HepG2 (cell line): ENCODE results near the gene CIBAR2. TPM values are rescaled to one million over a fixed set of nuclear protein-coding genes. Genes with fewer than 3 reads are reported as not detected.

Source experiments
- CENPX ChIP-seq: sonication (generic); formaldehyde crosslinking; IDR thresholded peaks from 2 replicates; pipeline ENCODE4 v1.9.0; 2021; ENCODE audit warnings: mild to moderate bottlenecking, missing genetic modification reagents, moderate library complexity
- HDAC2 ChIP-seq: sonication (generic); formaldehyde crosslinking; IDR thresholded peaks from 2 replicates; pipeline ENCODE4 v1.4.0; 2020; ENCODE audit warnings: missing genetic modification reagents
- HNF4A ChIP-seq: sonication (generic); formaldehyde crosslinking; IDR thresholded peaks from 2 replicates; pipeline ENCODE4 v1.4.0; 2020; ENCODE audit warnings: missing genetic modification reagents
- KAT7 ChIP-seq: IDR thresholded peaks from 2 replicates; pipeline ENCODE4 v1.6.1; 2018; ENCODE audit warnings: borderline replicate concordance, missing compliant biosample characterization
- MYC ChIP-seq: sonication (generic); formaldehyde crosslinking; IDR thresholded peaks from 2 replicates; pipeline ENCODE4 v1.9.0; 2021; ENCODE audit warnings: missing genetic modification reagents, borderline replicate concordance
- PREB ChIP-seq: sonication (generic); formaldehyde crosslinking; IDR thresholded peaks from 2 replicates; pipeline ENCODE4 v1.4.0; 2020; ENCODE audit warnings: missing genetic modification reagents
- PTBP1 ChIP-seq: fragments of 200-400 bp; formaldehyde crosslinking; IDR thresholded peaks from 2 replicates; pipeline ENCODE4 v1.6.1; 2018; ENCODE audit warnings: low read length, low read depth; ENCODE audit not compliant: poor library complexity, severe bottlenecking
- RERE ChIP-seq: IDR thresholded peaks from 2 replicates; pipeline ENCODE4 v1.6.1; 2016; ENCODE audit warnings: low read depth, missing genetic modification reagents, missing compliant biosample characterization
- ZFP91 ChIP-seq: sonication (generic); formaldehyde crosslinking; IDR thresholded peaks from 2 replicates; pipeline ENCODE4 v1.9.0; 2022; ENCODE audit warnings: missing genetic modification reagents, mild to moderate bottlenecking, borderline replicate concordance
- ZNF484 ChIP-seq: sonication (generic); formaldehyde crosslinking; IDR thresholded peaks from 2 replicates; pipeline ENCODE4 v1.5.1; 2020; ENCODE audit warnings: mild to moderate bottlenecking, low read depth, missing genetic modification reagents, borderline replicate concordance
- ZNF510 ChIP-seq: sonication (generic); formaldehyde crosslinking; IDR thresholded peaks from 2 replicates; pipeline ENCODE4 v1.4.0; 2020; ENCODE audit warnings: low read depth, mild to moderate bottlenecking, missing genetic modification reagents
- ZNF572 ChIP-seq: sonication (generic); formaldehyde crosslinking; IDR thresholded peaks from 2 replicates; pipeline ENCODE4 v1.5.1; 2020; ENCODE audit warnings: mild to moderate bottlenecking, missing genetic modification reagents
- polyA plus RNA-seq, 8 experiments: library from polyadenylated mRNA; depleted of rRNA in 3 of 8; stranded (reverse) in 7 of 8; unstranded in 1 of 8; fragments of >200 nt; fragmentation: Illumina TruSeq in 4 of 8; extraction: Trizol in 4 of 8; gene quantifications; 2 replicates each; pipeline versions ENCODE4 v1.2.1 to v1.2.3, GENCODE V29; 2011 to 2016; ENCODE audit warnings: low read depth in 4 of 8, missing spikeins in 1 of 8, mixed read lengths in 1 of 8; ENCODE audit not compliant: insufficient read depth in 1 of 8
- total RNA-seq, 5 experiments: library from RNA; depleted of rRNA; stranded (reverse); fragments of >200 nt; fragmentation: Illumina TruSeq; extraction: Trizol; gene quantifications; 2 replicates each; pipeline ENCODE4 v1.2.3, GENCODE V29; 2016; ENCODE audit warnings: low read depth in 1 of 5
- TF ChIP-seq, protein P1 (sequence below): sonication (generic); formaldehyde crosslinking; IDR thresholded peaks from 2 replicates; pipeline ENCODE4 v1.9.0; 2022; ENCODE audit warnings: low read depth, missing genetic modification reagents
- TF ChIP-seq, protein P2 (sequence below): IDR thresholded peaks from 2 replicates; pipeline ENCODE4 v1.6.1; 2018; ENCODE audit warnings: missing genetic modification reagents, mild to moderate bottlenecking, missing compliant biosample characterization

CIBAR2 gene
- total and polyA plus RNA-seq, 2 of the 13 experiments (the other 11 are each of a cell fraction or from before 2014, with no cell fraction given) = not detected

GRCh38 chr16:85137323-85138072 is 25.2 kb upstream of the CIBAR2 start (continued):
- TF ChIP-seq RERE (CRISPR knock-in tag) (0 out of 2 replicates have a peak, but pooled peaks have one; percentile 52), PREB (CRISPR knock-in tag) (no peak), ZNF484 (no peak), HDAC2 (CRISPR knock-in tag) (peak; percentile 86), PTBP1 (no peak), ZNF510 (CRISPR knock-in tag) (peak; percentile 77), MYC (CRISPR knock-in tag) (peak; percentile 71), KAT7 (CRISPR knock-in tag) (peak; percentile 74; the same call in 1 of the 2 replicates), CENPX (CRISPR knock-in tag) (no peak), ZNF572 (CRISPR knock-in tag) (no peak), HNF4A (peak; percentile 53), ZFP91 (peak; percentile 85; the same call in 1 of the 2 replicates)
- TF ChIP-seq, protein P1, sequence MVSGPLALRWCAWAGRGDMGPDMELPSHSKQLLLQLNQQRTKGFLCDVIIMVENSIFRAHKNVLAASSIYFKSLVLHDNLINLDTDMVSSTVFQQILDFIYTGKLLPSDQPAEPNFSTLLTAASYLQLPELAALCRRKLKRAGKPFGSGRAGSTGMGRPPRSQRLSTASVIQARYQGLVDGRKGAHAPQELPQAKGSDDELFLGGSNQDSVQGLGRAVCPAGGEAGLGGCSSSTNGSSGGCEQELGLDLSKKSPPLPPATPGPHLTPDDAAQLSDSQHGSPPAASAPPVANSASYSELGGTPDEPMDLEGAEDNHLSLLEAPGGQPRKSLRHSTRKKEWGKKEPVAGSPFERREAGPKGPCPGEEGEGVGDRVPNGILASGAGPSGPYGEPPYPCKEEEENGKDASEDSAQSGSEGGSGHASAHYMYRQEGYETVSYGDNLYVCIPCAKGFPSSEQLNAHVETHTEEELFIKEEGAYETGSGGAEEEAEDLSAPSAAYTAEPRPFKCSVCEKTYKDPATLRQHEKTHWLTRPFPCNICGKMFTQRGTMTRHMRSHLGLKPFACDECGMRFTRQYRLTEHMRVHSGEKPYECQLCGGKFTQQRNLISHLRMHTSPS (CRISPR knock-in tag) = peak; percentile 83; the same call in 1 of the 2 replicates
- TF ChIP-seq, protein P2, sequence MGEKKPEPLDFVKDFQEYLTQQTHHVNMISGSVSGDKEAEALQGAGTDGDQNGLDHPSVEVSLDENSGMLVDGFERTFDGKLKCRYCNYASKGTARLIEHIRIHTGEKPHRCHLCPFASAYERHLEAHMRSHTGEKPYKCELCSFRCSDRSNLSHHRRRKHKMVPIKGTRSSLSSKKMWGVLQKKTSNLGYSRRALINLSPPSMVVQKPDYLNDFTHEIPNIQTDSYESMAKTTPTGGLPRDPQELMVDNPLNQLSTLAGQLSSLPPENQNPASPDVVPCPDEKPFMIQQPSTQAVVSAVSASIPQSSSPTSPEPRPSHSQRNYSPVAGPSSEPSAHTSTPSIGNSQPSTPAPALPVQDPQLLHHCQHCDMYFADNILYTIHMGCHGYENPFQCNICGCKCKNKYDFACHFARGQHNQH (CRISPR knock-in tag) = no peak
